GM23338 (cell line): ENCODE results near the gene HERC2.
"Not testable (repeated sequence)": the region's sequence is repeated elsewhere in the genome, so short reads cannot be mapped to it uniquely, and the experiment has no call there.

Experiments used
- CREB1 ChIP-seq: fragments of 250-450 bp; sonication (Bioruptor Pico); IDR thresholded peaks from 2 replicates; pipeline ENCODE4 v1.5.0; 2020; ENCODE audit warnings: low read depth, mild to moderate bottlenecking, moderate library complexity
- EZH2 ChIP-seq: fragments of 200-600 bp; sonication (generic); IDR thresholded peaks from one replicate; pipeline ENCODE4 v1.8.0; 2017; ENCODE audit warnings: antibody characterized with exemption, mild to moderate bottlenecking, low read depth; ENCODE audit not compliant: unreplicated experiment
- JUNB ChIP-seq: IDR thresholded peaks from one replicate; pipeline ENCODE4 v1.6.1; 2016; ENCODE audit warnings: antibody characterized with exemption; ENCODE audit not compliant: unreplicated experiment
- POLR2AphosphoS5 ChIP-seq: IDR thresholded peaks from 2 replicates; pipeline ENCODE4 v1.6.1; 2016; ENCODE audit warnings: antibody characterized with exemption, low read depth
- REST ChIP-seq: IDR thresholded peaks from one replicate; pipeline ENCODE4 v1.6.1; 2018; ENCODE audit warnings: antibody characterized with exemption; ENCODE audit not compliant: unreplicated experiment
- STAT1 ChIP-seq: IDR thresholded peaks from one replicate; pipeline ENCODE4 v1.6.1; 2016; ENCODE audit warnings: antibody characterized with exemption; ENCODE audit not compliant: unreplicated experiment
- ZNF331 ChIP-seq: fragments of 250-450 bp; sonication (Bioruptor Pico); IDR thresholded peaks from 2 replicates; pipeline ENCODE4 v1.5.0; 2020; ENCODE audit warnings: low read depth, mild to moderate bottlenecking, moderate library complexity
- TF ChIP-seq, protein P1 (sequence below), 2 experiments: fragments of 200-600 bp in 1 of 2; sonication (generic) in 1 of 2; conservative IDR thresholded peaks; 2 replicates each; pipeline versions ENCODE4 v1.5.1 to v1.6.1; 2016 to 2017; ENCODE audit warnings: antibody characterized with exemption in 2 of 2, low read depth in 2 of 2, mild to moderate bottlenecking in 2 of 2, moderate library complexity in 1 of 2

DNA sequence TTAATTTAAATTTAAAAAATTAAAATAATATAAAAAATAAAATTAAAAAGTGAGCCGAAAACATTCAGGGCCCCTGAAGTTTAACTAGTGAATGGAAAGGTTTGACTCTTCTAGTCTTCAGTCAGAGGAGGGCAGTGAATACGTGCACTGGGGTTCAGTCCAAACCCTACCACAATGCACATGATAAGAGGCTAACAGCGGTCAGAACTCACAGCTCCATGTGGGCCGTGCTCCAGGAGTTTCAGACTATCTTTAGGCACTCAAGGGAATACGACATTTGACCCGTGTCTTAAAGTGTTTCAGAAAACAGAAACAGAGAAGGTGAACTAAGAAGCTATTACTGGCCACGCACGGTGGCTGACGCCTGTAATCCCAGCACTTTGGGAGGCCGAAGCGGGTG lies 11.5 kb downstream of the HERC2 start:
- TF ChIP-seq, protein P1, sequence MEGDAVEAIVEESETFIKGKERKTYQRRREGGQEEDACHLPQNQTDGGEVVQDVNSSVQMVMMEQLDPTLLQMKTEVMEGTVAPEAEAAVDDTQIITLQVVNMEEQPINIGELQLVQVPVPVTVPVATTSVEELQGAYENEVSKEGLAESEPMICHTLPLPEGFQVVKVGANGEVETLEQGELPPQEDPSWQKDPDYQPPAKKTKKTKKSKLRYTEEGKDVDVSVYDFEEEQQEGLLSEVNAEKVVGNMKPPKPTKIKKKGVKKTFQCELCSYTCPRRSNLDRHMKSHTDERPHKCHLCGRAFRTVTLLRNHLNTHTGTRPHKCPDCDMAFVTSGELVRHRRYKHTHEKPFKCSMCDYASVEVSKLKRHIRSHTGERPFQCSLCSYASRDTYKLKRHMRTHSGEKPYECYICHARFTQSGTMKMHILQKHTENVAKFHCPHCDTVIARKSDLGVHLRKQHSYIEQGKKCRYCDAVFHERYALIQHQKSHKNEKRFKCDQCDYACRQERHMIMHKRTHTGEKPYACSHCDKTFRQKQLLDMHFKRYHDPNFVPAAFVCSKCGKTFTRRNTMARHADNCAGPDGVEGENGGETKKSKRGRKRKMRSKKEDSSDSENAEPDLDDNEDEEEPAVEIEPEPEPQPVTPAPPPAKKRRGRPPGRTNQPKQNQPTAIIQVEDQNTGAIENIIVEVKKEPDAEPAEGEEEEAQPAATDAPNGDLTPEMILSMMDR (conservative IDR thresholded peaks at IDR 0.05; ENCODE audit: low read depth in 2 of 2): not testable (repeated sequence)
- TF ChIP-seq EZH2; CREB1 (CRISPR knock-in tag); ZNF331; POLR2AphosphoS5; JUNB; STAT1; REST: not testable (repeated sequence)
